Right atrium auricular region (tissue), 2 donors: ENCODE data around the gene NKD2. TPM values are rescaled to one million over a fixed set of nuclear protein-coding genes. Genes with fewer than 3 reads are reported as not detected.

Source experiments
- DNase-seq: peaks from one replicate; pipeline ENCODE4 v3.0.0-alpha.2; 2019; ENCODE audit warnings: low spot score
- H3K27ac ChIP-seq, 2 donors: fragments of 200-600 bp; sonication (generic); 1 replicate in 1 of 2; 2 replicates in 1 of 2; pipeline ENCODE4 v1.5.1; 2016 to 2019
- H3K27me3 ChIP-seq, 2 donors: fragments of 200-600 bp; sonication (generic); one replicate each; pipeline versions ENCODE4 v1.5.1 to v1.6.0; 2017 to 2019
- H3K36me3 ChIP-seq: fragments of 200-600 bp; sonication (generic); one replicate; pipeline ENCODE4 v1.5.1; 2016
- H3K4me1 ChIP-seq, 2 donors: fragments of 200-600 bp; sonication (generic); one replicate each; pipeline versions ENCODE4 v1.5.1 to v1.6.0; 2017 to 2019
- H3K4me3 ChIP-seq, 2 donors: fragments of 200-600 bp; sonication (generic); 1 replicate in 1 of 2; 2 replicates in 1 of 2; pipeline ENCODE4 v1.5.1; 2017 to 2019; ENCODE audit warnings: mild to moderate bottlenecking in 1 of 2, moderate library complexity in 1 of 2
- H3K9me3 ChIP-seq, 2 donors: fragments of 200-600 bp; sonication (generic); one replicate each; pipeline ENCODE4 v1.5.1; 2019
- CTCF ChIP-seq, 2 donors: fragments of 200-600 bp; sonication (generic); IDR thresholded peaks; one replicate each; pipeline ENCODE4 v1.5.1; 2019; ENCODE audit warnings: antibody characterized with exemption in 2 of 2
- total RNA-seq, 2 donors: library from RNA; depleted of rRNA; stranded (reverse); fragments of >200 nt; gene quantifications; one replicate each; pipeline ENCODE4 v1.1.0, GENCODE V29; 2016

Gene NKD2
- total RNA-seq, 2 donors from 2014 or later: 2.4 to 2.8 TPM

GRCh38 chr5:1013238-1013947 is 4.8 kb downstream of the NKD2 start:
- peaks cover 0 to 22% of the 10 kb centered on the region in 2 donors for H3K4me1 ChIP-seq
- H3K4me3 ChIP-seq: no peak overlapping the region
- no peak for DNase-seq
- peaks cover 0 to 6% of the 10 kb centered on the region in 2 donors for H3K27me3 ChIP-seq
- TF ChIP-seq CTCF (IDR thresholded peaks at IDR 0.05): no peak
- H3K9me3 ChIP-seq: no peaks in the 10 kb centered on the region
- H3K27ac ChIP-seq: no peak overlapping the region
- no peaks in the 10 kb centered on the region for H3K36me3 ChIP-seq

GRCh38 chr5:1013948-1014301 is 5.3 kb downstream of the NKD2 start:
- H3K4me1 ChIP-seq: peaks cover 0 to 19% of the 10 kb centered on the region in 2 donors
- no peaks in the 10 kb centered on the region for H3K9me3 ChIP-seq
- no peaks in the 10 kb centered on the region for H3K36me3 ChIP-seq
- TF ChIP-seq CTCF (IDR thresholded peaks at IDR 0.05): no peak
- no peak overlapping the region for H3K4me3 ChIP-seq
- DNase-seq: no peak
- H3K27ac ChIP-seq: no peak overlapping the region
- peaks cover 0 to 6% of the 10 kb centered on the region in 2 donors for H3K27me3 ChIP-seq

GRCh38 chr5:1014346-1014745 is 5.7 kb downstream of the NKD2 start:
- H3K4me3 ChIP-seq: no peak overlapping the region
- H3K36me3 ChIP-seq: no peaks in the 10 kb centered on the region
- H3K27ac ChIP-seq: no peak overlapping the region
- peaks cover 0 to 15% of the 10 kb centered on the region in 2 donors for H3K4me1 ChIP-seq
- DNase-seq: no peak
- H3K9me3 ChIP-seq: no peaks in the 10 kb centered on the region
- TF ChIP-seq CTCF (IDR thresholded peaks at IDR 0.05): no peak
- H3K27me3 ChIP-seq: peaks cover 0 to 4% of the 10 kb centered on the region in 2 donors

- Histone ChIP-seq H3K27me3 (no peaks in the 10 kb centered on the region), H3K4me3 (no peak overlapping the region), H3K36me3 (no peaks in the 10 kb centered on the region), H3K27ac (no peak overlapping the region), H3K9me3 (no peaks in the 10 kb centered on the region), H3K4me1 (peaks cover 0 to 10% of the 10 kb centered on the region in 2 donors)
- DNase-seq: no peak
- no peak for TF ChIP-seq CTCF (IDR thresholded peaks at IDR 0.05)
These were observed 6.2 kb downstream of the NKD2 start for GRCh38 chr5:1014781-1015221.

GRCh38 chr5:1015507-1015906 is 6.9 kb downstream of the NKD2 start:
- no peaks in the 10 kb centered on the region for H3K27me3 ChIP-seq
- no peak overlapping the region for H3K4me3 ChIP-seq
- peaks cover 0 to 3% of the 10 kb centered on the region in 2 donors for H3K4me1 ChIP-seq
- no peak overlapping the region for H3K27ac ChIP-seq
- H3K9me3 ChIP-seq: no peaks in the 10 kb centered on the region
- no peak for TF ChIP-seq CTCF (IDR thresholded peaks at IDR 0.05)
- no peaks in the 10 kb centered on the region for H3K36me3 ChIP-seq
- DNase-seq: no peak

GRCh38 chr5:1016036-1016435 is 7.4 kb downstream of the NKD2 start:
- Histone ChIP-seq H3K27me3 (no peaks in the 10 kb centered on the region), H3K9me3 (no peaks in the 10 kb centered on the region), H3K27ac (no peak overlapping the region), H3K36me3 (no peaks in the 10 kb centered on the region), H3K4me3 (no peak overlapping the region), H3K4me1 (no peaks in the 10 kb centered on the region)
- no peak for TF ChIP-seq CTCF (IDR thresholded peaks at IDR 0.05)
- no peak for DNase-seq
